ENCODE measurements around the gene PLXNA2. TPM values are rescaled to one million over a fixed set of nuclear protein-coding genes. Genes with fewer than 3 reads are reported as not detected.

Gene PLXNA2
- total RNA-seq, 1 experiment from 2014 or later, result 0.89 TPM

- TF ChIP-seq CTCF (IDR thresholded peaks at IDR 0.05 in 2 of 3, conservative IDR thresholded peaks at IDR 0.05 in 1 of 3; ENCODE audit: borderline replicate concordance in 1 of 3, insufficient read depth in 1 of 3, low read depth in 2 of 3, low read length in 2 of 3), result no peak
- no peak for TF ChIP-seq CBX3 (IDR thresholded peaks at IDR 0.05; ENCODE audit: low read depth)
- no peak for TF ChIP-seq ELF1 (IDR thresholded peaks at IDR 0.05; ENCODE audit: borderline replicate concordance, low read depth)
- TF ChIP-seq ZNF274 (IDR thresholded peaks at IDR 0.05; ENCODE audit: low read depth, low read length), result no peak
- no peak for TF ChIP-seq CEBPB (IDR thresholded peaks at IDR 0.05; ENCODE audit: low read depth)
- no peak for TF ChIP-seq MAX (IDR thresholded peaks at IDR 0.05)
- no peak for TF ChIP-seq POLR2AphosphoS5 (IDR thresholded peaks at IDR 0.05; ENCODE audit: low read depth, low read length)
- TF ChIP-seq EZH2phosphoT487 (IDR thresholded peaks at IDR 0.05; ENCODE audit: borderline replicate concordance), result no peak
Observed at GRCh38 chr1:208211921-208212843, 32.0 kb downstream of the PLXNA2 start (continued).

- BruUV-seq (replicated peaks), result no TSS peak
- H3K9ac ChIP-seq (ENCODE audit: low read length), result no peak overlapping the region
- CTCF ChIA-PET, result no interaction called here
- H3K4me1 ChIP-seq (ENCODE audit: control insufficient read depth in 1 of 2, insufficient read depth in 2 of 2, low read length in 2 of 2), result no peaks in the 10 kb centered on the region
- H2AFZ ChIP-seq (ENCODE audit: low read depth, low read length, poor library complexity, severe bottlenecking), result no peak overlapping the region
- DNase-seq (ENCODE audit: low read depth, low spot score), result no peak
- no peaks in the 10 kb centered on the region for H4K20me1 ChIP-seq (ENCODE audit: insufficient read depth)
- POLR2A ChIA-PET, result no interaction called here
- 0 out of 2 replicates have a peak, but pooled peaks cover 4% of the 10 kb centered on the region for H3K27me3 ChIP-seq (ENCODE audit: insufficient read depth, low read length)
- no peaks in the 10 kb centered on the region for H3K36me3 ChIP-seq (ENCODE audit: control insufficient read depth in 1 of 2, insufficient read depth in 2 of 2, low read length in 2 of 2)
- TF ChIP-seq ATF3 (IDR thresholded peaks at IDR 0.05), result no peak
- no peak for TF ChIP-seq ZNF274 (IDR thresholded peaks at IDR 0.05; ENCODE audit: low read depth, low read length)
- no peak for TF ChIP-seq CBX3 (IDR thresholded peaks at IDR 0.05; ENCODE audit: low read depth)
- TF ChIP-seq RAD21 (IDR thresholded peaks at IDR 0.05; ENCODE audit: low read depth), result no peak
- no peak for TF ChIP-seq MAX (IDR thresholded peaks at IDR 0.05)
- no peak for TF ChIP-seq EGR1 (IDR thresholded peaks at IDR 0.05; ENCODE audit: low read depth)
- TF ChIP-seq FOSL1 (IDR thresholded peaks at IDR 0.05; ENCODE audit: low read depth), result no peak
- TF ChIP-seq EZH2phosphoT487 (IDR thresholded peaks at IDR 0.05; ENCODE audit: borderline replicate concordance), result no peak
- TF ChIP-seq TCF7L2 (IDR thresholded peaks at IDR 0.05; ENCODE audit: borderline replicate concordance, extremely low read depth, insufficient read depth, insufficient read length), result no peak
- RAD21 ChIA-PET (ENCODE audit: low non-redundant PET in 1 of 2, low total read pairs in 2 of 2, uncharacterized antibody in 2 of 2, unreplicated experiment in 2 of 2), result no interaction called here
- H3K27ac ChIP-seq (ENCODE audit: low read depth, low read length), result no peak overlapping the region
- intact Hi-C loops (cut with micrococcal nuclease), result no loop called here
- H3K4me3 ChIP-seq (replicated peaks in 1 of 2; ENCODE audit: low read depth in 1 of 2, low read length in 2 of 2), result no peak overlapping the region
- no peak overlapping the region for H3K4me2 ChIP-seq (ENCODE audit: low read length)
- no peak for ATAC-seq
- no peaks in the 10 kb centered on the region for H3K79me2 ChIP-seq (ENCODE audit: insufficient read depth, low read length)
- no peaks in the 10 kb centered on the region for H3K9me2 ChIP-seq (ENCODE audit: insufficient read depth)
- no peaks in the 10 kb centered on the region for H3K9me3 ChIP-seq (ENCODE audit: control insufficient read depth in 1 of 2, insufficient read depth in 1 of 2, low read depth in 1 of 2, low read length in 2 of 2)
Observed at GRCh38 chr1:208209896-208210589, 34.1 kb downstream of the PLXNA2 start.

Data from HCT116 (cell line).